H1 (cell line): Measurements from ENCODE around the gene GSAP. TPM values are rescaled to one million over a fixed set of nuclear protein-coding genes. Genes with fewer than 3 reads are reported as not detected.

ENCODE experiments used
- CTCF ChIA-PET: fragments of 300-600 bp; sonication (Branson Sonifier 250); formaldehyde crosslinking; loops from one replicate; lab custom pipeline; 2021; ENCODE audit not compliant: partially characterized antibody; lab: Charles Lee
- POLR2A ChIA-PET: fragments of 300-600 bp; sonication (Branson Sonifier 250); formaldehyde crosslinking; loops from one replicate; lab custom pipeline; 2021; ENCODE audit warnings: inconsistent platforms; ENCODE audit not compliant: partially characterized antibody; lab: Charles Lee
- DNase-seq, 2 experiments: peaks; one replicate each; pipeline versions ENCODE4 v3.0.0 to v3.0.0-alpha.2; 2010 to 2022; ENCODE audit warnings: low spot score in 2 of 2, low read depth in 1 of 2, mixed read lengths in 1 of 2
- FAIRE-seq: peaks from 2 replicates; lab custom pipeline; 2011; peaks lifted over from hg19 to GRCh38; lab: Jason Lieb, UNC
- H2AFZ ChIP-seq: 2 replicates; pipeline ENCODE4 v1.8.1; 2012; ENCODE audit warnings: low read length, inconsistent platforms
- H2AK5ac ChIP-seq: 2 replicates; pipeline ENCODE4 v1.6.1; 2013; ENCODE audit warnings: low read depth, low read length
- H2BK120ac ChIP-seq: replicated peaks from 2 replicates; pipeline ENCODE3; 2013; ENCODE audit warnings: low read depth, low read length, inconsistent platforms
- H2BK12ac ChIP-seq: 2 replicates; pipeline ENCODE4 v1.6.1; 2013; ENCODE audit warnings: low read depth, low read length
- H2BK15ac ChIP-seq: 2 replicates; pipeline ENCODE4 v1.6.1; 2013; ENCODE audit warnings: low read length
- H2BK20ac ChIP-seq: 2 replicates; pipeline ENCODE4 v1.6.1; 2013; ENCODE audit warnings: low read length
- H2BK5ac ChIP-seq: 2 replicates; pipeline ENCODE4 v1.6.1; 2013; ENCODE audit warnings: low read depth, low read length
- H3K14ac ChIP-seq: 2 replicates; pipeline ENCODE4 v1.6.1; 2013; ENCODE audit warnings: inconsistent platforms; ENCODE audit not compliant: insufficient read length
- H3K18ac ChIP-seq: 2 replicates; pipeline ENCODE4 v1.6.1; 2013; ENCODE audit warnings: low read length; ENCODE audit errors: extremely low read depth
- H3K23ac ChIP-seq: 2 replicates; pipeline ENCODE4 v1.6.1; 2013; ENCODE audit warnings: inconsistent platforms; ENCODE audit not compliant: insufficient read length
- H3K23me2 ChIP-seq: 2 replicates; pipeline ENCODE4 v1.6.1; 2013; ENCODE audit warnings: low read depth, low read length
- H3K27ac ChIP-seq: 2 replicates; pipeline ENCODE4 v1.6.1; 2011; ENCODE audit warnings: low read depth, low read length, inconsistent platforms
- H3K27me3 ChIP-seq, 4 experiments: replicated peaks in 1 of 4; 1 replicate in 1 of 4; 2 replicates in 3 of 4; pipeline versions ENCODE4 v1.6.1 to v1.8.1; 2011 to 2013; ENCODE audit warnings: low read length in 3 of 4, mild to moderate bottlenecking in 3 of 4, inconsistent platforms in 2 of 4, mixed read lengths in 2 of 4, moderate library complexity in 1 of 4; ENCODE audit not compliant: control insufficient read depth in 3 of 4, insufficient read depth in 3 of 4; ENCODE audit errors: extremely low read depth in 1 of 4
- H3K36me3 ChIP-seq, 4 experiments: 2 replicates each; pipeline versions ENCODE4 v1.6.1 to v1.8.1; 2011 to 2013; ENCODE audit warnings: mild to moderate bottlenecking in 4 of 4, low read length in 3 of 4, moderate library complexity in 2 of 4, control low read depth in 1 of 4, inconsistent platforms in 1 of 4; ENCODE audit not compliant: insufficient read depth in 4 of 4, control insufficient read depth in 2 of 4
- H3K4ac ChIP-seq: replicated peaks from 2 replicates; pipeline ENCODE3; 2013; ENCODE audit warnings: low read length, low read depth, mixed read lengths, inconsistent platforms; ENCODE audit not compliant: insufficient read length
- H3K4me1 ChIP-seq, 4 experiments: replicated peaks in 1 of 4; 1 replicate in 1 of 4; 2 replicates in 3 of 4; pipeline versions ENCODE4 v1.6.1 to v1.8.1; 2011 to 2013; ENCODE audit warnings: low read length in 3 of 4, inconsistent platforms in 2 of 4, mixed read lengths in 1 of 4; ENCODE audit not compliant: insufficient read depth in 4 of 4, control insufficient read depth in 3 of 4
- H3K4me2 ChIP-seq, 2 experiments: 2 replicates each; pipeline versions ENCODE4 v1.6.1 to v1.8.1; 2011 to 2013; ENCODE audit warnings: low read depth in 2 of 2, low read length in 2 of 2, control low read depth in 1 of 2, inconsistent platforms in 1 of 2, mild to moderate bottlenecking in 1 of 2; ENCODE audit not compliant: insufficient read depth in 1 of 2
- H3K4me3 ChIP-seq, 4 experiments: fragments of 200-600, 300-600 bp in 1 of 4; sonication (generic), shearing (Covaris generic), sonication (Bioruptor Twin) in 1 of 4; 2 replicates each; pipeline versions ENCODE4 v1.5.1 to v1.8.1; 2011 to 2016; ENCODE audit warnings: low read length in 4 of 4, low read depth in 3 of 4, control low read depth in 2 of 4, inconsistent platforms in 2 of 4, mild to moderate bottlenecking in 2 of 4, mixed read lengths in 1 of 4, moderate library complexity in 1 of 4; ENCODE audit not compliant: insufficient read depth in 2 of 4; ENCODE audit errors: extremely low read depth in 1 of 4
- H3K56ac ChIP-seq: replicated peaks from 2 replicates; pipeline ENCODE3; 2013; ENCODE audit warnings: low read depth, mild to moderate bottlenecking, mixed read lengths, low read length, inconsistent platforms; ENCODE audit not compliant: insufficient read length
- H3K79me1 ChIP-seq: 2 replicates; pipeline ENCODE4 v1.6.1; 2013; ENCODE audit warnings: low read depth, low read length, control low read depth
- H3K79me2 ChIP-seq, 2 experiments: 2 replicates each; pipeline versions ENCODE4 v1.6.1 to v1.8.1; 2012 to 2013; ENCODE audit warnings: low read length in 2 of 2, mild to moderate bottlenecking in 2 of 2, inconsistent platforms in 1 of 2; ENCODE audit not compliant: insufficient read depth in 2 of 2, control insufficient read depth in 1 of 2
- H3K9ac ChIP-seq, 4 experiments: replicated peaks in 1 of 4; 1 replicate in 1 of 4; 2 replicates in 3 of 4; pipeline versions ENCODE4 v1.6.1 to v1.8.1; 2011 to 2013; ENCODE audit warnings: low read depth in 3 of 4, low read length in 3 of 4, control low read depth in 2 of 4, mild to moderate bottlenecking in 2 of 4, moderate library complexity in 2 of 4, inconsistent platforms in 1 of 4; ENCODE audit errors: extremely low read depth in 1 of 4
- H3K9me3 ChIP-seq, 2 experiments: 2 replicates each; pipeline versions ENCODE4 v1.6.1 to v1.8.1; 2012 to 2013; ENCODE audit warnings: mild to moderate bottlenecking in 2 of 2, moderate library complexity in 2 of 2, control low read depth in 1 of 2, inconsistent platforms in 1 of 2, low read depth in 1 of 2, low read length in 1 of 2, mixed read lengths in 1 of 2; ENCODE audit not compliant: insufficient read depth in 2 of 2
- H4K20me1 ChIP-seq, 2 experiments: replicated peaks in 1 of 2; 2 replicates each; pipeline versions ENCODE3 to v1.8.1; 2011 to 2013; ENCODE audit warnings: inconsistent platforms in 2 of 2, low read length in 2 of 2, mild to moderate bottlenecking in 1 of 2; ENCODE audit not compliant: insufficient read depth in 2 of 2, control insufficient read depth in 1 of 2
- H4K5ac ChIP-seq: 2 replicates; pipeline ENCODE4 v1.6.1; 2013; ENCODE audit warnings: low read length, low read depth, mixed read lengths, inconsistent platforms; ENCODE audit not compliant: insufficient read length
- H4K8ac ChIP-seq: 2 replicates; pipeline ENCODE4 v1.8.0; 2013; ENCODE audit warnings: mild to moderate bottlenecking, moderate library complexity, low read length, inconsistent platforms; ENCODE audit not compliant: insufficient read depth; ENCODE audit errors: extremely low read depth
- H4K91ac ChIP-seq: replicated peaks from 2 replicates; pipeline ENCODE3; 2013; ENCODE audit warnings: low read length, mixed read lengths, inconsistent platforms; ENCODE audit not compliant: insufficient read length
- CHD1 ChIP-seq: IDR thresholded peaks from 2 replicates; pipeline ENCODE4 v1.6.1; 2012; ENCODE audit warnings: low read depth, low read length, improper control_type of control experiment
- CREB1 ChIP-seq: IDR thresholded peaks from 2 replicates; pipeline ENCODE4 v1.6.1; 2012; ENCODE audit warnings: inconsistent platforms
- POLR2AphosphoS5 ChIP-seq: IDR thresholded peaks from 2 replicates; pipeline ENCODE4 v1.6.1; 2011; ENCODE audit warnings: low read depth, low read length
- RBBP5 ChIP-seq: IDR thresholded peaks from 2 replicates; pipeline ENCODE4 v1.7.1; 2012; ENCODE audit warnings: low read depth, mild to moderate bottlenecking, inconsistent platforms, low read length, moderate library complexity, borderline replicate concordance
- SIN3A ChIP-seq, 2 experiments: IDR thresholded peaks in 1 of 2; conservative IDR thresholded peaks in 1 of 2; 2 replicates each; pipeline ENCODE4 v1.6.1; 2011 to 2012; ENCODE audit warnings: low read length in 2 of 2, improper control_type of control experiment in 1 of 2, low read depth in 1 of 2, mild to moderate bottlenecking in 1 of 2
- SUZ12 ChIP-seq: fragments of 200-600 bp; sonication (generic); IDR thresholded peaks from 2 replicates; pipeline ENCODE4 v1.6.1; 2012; ENCODE audit warnings: mild to moderate bottlenecking, inconsistent platforms, low read length, moderate library complexity, mixed read lengths
- WGBS, 2 experiments: shearing (Covaris generic) in 1 of 2; methylation state at CpG; one replicate each; pipeline versions ENCODE4 v1.1.6 to v1.1.7; 2013 to 2015; ENCODE audit warnings: low lambda C conversion rate in 2 of 2, mixed read lengths in 2 of 2, inconsistent platforms in 1 of 2, low coverage in 1 of 2, missing lambda C conversion rate in 1 of 2; ENCODE audit not compliant: insufficient replicate concordance in 2 of 2, insufficient coverage in 1 of 2, insufficient read length in 1 of 2; ENCODE audit errors: extremely low coverage in 1 of 2, missing lambda C conversion rate in 1 of 2; 5-methylcytosine and 5-hydroxymethylcytosine counted together
- polyA plus RNA-seq, 7 experiments: library from polyadenylated mRNA; depleted of rRNA in 3 of 7; stranded (reverse) in 5 of 7; unstranded in 2 of 7; fragments of >200 nt in 5 of 7; fragments of 200-250 nt in 2 of 7; gene quantifications; 1 replicate in 5 of 7; 2 replicates in 1 of 7; 4 replicates in 1 of 7; pipeline versions ENCODE4 v1.2.1 to v1.2.3, GENCODE V29; 2011 to 2013; ENCODE audit warnings: missing spikeins in 2 of 7, mixed read lengths in 2 of 7
- total RNA-seq: library from RNA; stranded (reverse); fragmentation: NEBNext Ultra II Directional; extraction: Animal tissue kit (Norgen Biotek cat#: 25700); gene quantifications from 2 replicates; pipeline ENCODE4 v1.2.1, GENCODE V29; 2021

Gene GSAP
- total and polyA plus RNA-seq, 2 of the 8 experiments (the other 6 are each of a cell fraction or from before 2014, with no cell fraction given), result 0.93 to 2.1 TPM

GRCh38 chr7:77402818-77403217 is 13.3 kb downstream of the GSAP start:
- FAIRE-seq (no peak), DNase-seq (no peak)
- Histone ChIP-seq H2BK20ac (no peak overlapping the region), H4K5ac (no peak overlapping the region), H2BK15ac (no peak overlapping the region; the same call in 1 of the 2 replicates), H3K4me1 (peaks cover 0 to 5% (median 2%) of the 10 kb centered on the region in 4 experiments; a peak in 2 of 7 replicates), H3K4me3 (no peak overlapping the region), H2BK12ac (no peak overlapping the region), H3K4ac (no peak overlapping the region), H3K27ac (no peak overlapping the region), H3K4me2 (peak overlapping the region in 1 of 2 experiments; percentile 45; a peak in 2 of 4 replicates), H2BK5ac (no peak overlapping the region), H4K20me1 (no peaks in the 10 kb centered on the region), H3K36me3 (no peaks in the 10 kb centered on the region), H3K18ac (no peak overlapping the region), H4K91ac (no peak overlapping the region), H3K23me2 (no peaks in the 10 kb centered on the region), H3K14ac (no peak overlapping the region), H3K9me3 (no peaks in the 10 kb centered on the region), H3K23ac (no peak overlapping the region), H3K56ac (no peak overlapping the region), H2AK5ac (no peak overlapping the region), H3K27me3 (no peaks in the 10 kb centered on the region), H2AFZ (no peak overlapping the region), H3K79me1 (no peaks in the 10 kb centered on the region), H4K8ac (no peak overlapping the region), H3K9ac (no peak overlapping the region), H2BK120ac (no peak overlapping the region), H3K79me2 (no peaks in the 10 kb centered on the region)
- ChIA-PET POLR2A (interaction anchor here (0.8 to 1.6 kb wide), 2 partner anchors 9 to 13 kb away, joined by 3 to 4 read pairs; no protein-coding TSS in a partner anchor), CTCF (interaction anchor here (2.0 kb wide), 1 partner anchor 12 kb away, joined by 8 read pairs; no protein-coding TSS in a partner anchor)
- TF ChIP-seq SIN3A (conservative IDR thresholded peaks at IDR 0.05 in 1 of 2, IDR thresholded peaks at IDR 0.05 in 1 of 2; ENCODE audit: low read depth in 1 of 2, low read length in 2 of 2) (no peak), CREB1 (no peak), RBBP5 (no peak), SUZ12 (no peak), POLR2AphosphoS5 (no peak), CHD1 (no peak)
- WGBS, 2 experiments, result 19% methylated on average over 1 of the region's 1 CpG; no CpG with 5 or more reads in 1 of the 2 experiments
